Measurements from ENCODE around the gene RABGAP1. TPM values are rescaled to one million over a fixed set of nuclear protein-coding genes. Genes with fewer than 3 reads are reported as not detected.
A peak's percentile ranks its signal among the peaks of the same experiment; 100 is the strongest.

RABGAP1 gene
- total RNA-seq, 1 experiment from 2014 or later, result 32.1 TPM

DNA sequence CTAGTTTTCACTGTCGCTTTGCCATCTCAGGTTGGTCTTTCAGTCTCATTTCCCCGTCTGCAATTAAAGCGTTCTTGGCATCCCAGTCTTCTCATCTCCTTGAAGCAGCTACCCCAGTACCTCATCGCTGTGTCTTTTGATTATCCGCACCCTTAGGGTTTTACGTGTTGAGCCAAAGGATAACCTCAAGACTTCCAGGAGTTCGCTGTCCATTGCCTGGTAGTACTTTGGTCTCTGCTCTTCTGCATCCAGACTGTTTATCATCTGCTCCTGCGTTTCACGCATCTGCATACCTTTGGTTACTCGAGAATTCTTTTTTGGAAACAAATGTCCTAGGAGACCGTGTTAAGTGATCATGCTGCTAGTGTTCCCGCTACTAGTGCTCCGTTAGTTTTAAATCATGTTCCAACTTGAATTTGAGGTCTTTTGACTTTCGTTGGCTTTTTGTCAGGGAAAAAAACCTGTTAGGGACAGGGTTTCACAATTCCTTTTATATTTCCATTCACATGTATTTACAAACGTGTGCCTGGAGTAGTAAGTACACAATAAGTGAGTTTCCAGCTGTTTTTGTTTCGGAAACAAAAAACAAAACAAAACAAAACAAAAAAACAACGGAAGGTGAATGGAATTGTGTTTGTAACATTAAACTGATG, 888 bp downstream of the RABGAP1 start:
- no peak for DNase-seq (ENCODE audit: low spot score)
- in situ Hi-C loops (cut with HindIII; ENCODE audit: low sequenced_read_pairs), result no loop called here

DNA sequence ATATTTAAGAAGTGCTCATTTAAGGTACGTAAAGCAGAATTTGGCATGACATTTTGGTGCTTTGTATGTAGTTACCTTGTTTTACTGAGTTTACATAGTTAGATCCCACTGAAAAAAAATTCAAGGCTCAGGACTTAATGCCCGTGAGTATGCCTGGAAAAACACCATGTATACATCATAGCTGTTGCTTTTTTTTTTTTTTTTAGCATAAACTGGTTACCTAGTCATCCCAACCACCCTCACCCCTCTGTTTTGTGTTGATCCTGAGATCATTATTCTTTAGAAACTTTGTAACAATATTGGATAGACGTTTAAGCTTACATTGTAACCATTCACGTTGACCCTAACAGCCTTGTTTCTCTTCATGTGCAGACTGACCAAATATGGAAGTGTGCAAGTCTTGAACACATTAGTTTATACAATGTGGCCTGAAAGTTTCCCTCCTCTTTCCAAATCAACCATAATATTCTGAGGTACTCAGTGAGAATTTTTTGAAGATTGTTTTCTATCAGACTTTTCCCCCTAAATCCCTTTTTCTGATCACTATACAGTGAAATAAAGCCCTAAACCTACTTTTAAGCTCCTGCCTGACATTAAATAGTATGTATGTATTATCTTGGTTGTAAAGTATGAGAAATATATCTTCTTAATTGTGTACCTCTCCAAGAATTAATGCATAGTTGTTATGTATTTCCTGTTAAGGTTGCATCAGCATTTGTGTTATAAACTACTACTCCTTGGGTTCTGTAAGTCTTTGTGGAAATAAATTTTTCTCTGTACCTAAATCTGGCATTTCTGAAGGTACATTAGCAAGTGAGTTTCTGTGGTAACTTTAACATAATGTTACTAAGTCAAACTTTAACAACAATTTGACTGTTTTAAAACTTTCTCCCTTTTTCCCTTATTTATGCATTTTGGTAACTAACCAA, 4.4 kb downstream of the RABGAP1 start:
- in situ Hi-C loops (cut with HindIII; ENCODE audit: low sequenced_read_pairs), result no loop called here
- DNase-seq (ENCODE audit: low spot score), result no peak

DNA sequence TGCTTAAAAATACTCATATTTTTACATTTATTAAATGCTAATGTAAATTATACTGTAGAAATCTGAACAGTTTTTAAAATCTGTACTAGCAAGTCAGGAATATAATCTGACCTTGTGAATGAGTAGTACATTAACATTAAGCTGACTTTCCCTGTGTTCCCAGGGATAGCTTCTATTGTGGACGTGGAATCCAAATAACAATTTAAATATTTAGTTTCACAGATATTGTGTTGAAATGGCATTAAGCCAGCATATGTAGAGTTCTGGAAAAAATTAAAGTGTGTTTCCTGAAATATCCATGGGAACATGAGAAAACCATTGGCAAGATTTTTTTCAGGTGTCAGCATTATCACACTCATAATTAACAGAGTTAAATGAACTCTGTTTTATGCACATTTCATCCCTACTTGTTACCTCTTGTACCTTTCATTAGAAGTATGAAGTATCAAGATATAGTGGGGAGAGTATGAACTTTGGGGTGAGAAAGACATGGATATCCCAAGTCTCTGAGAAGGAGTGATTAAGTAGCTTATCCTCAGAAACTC, 5.7 kb downstream of the RABGAP1 start:
- DNase-seq (ENCODE audit: low spot score), result no peak
- in situ Hi-C loops (cut with HindIII; ENCODE audit: low sequenced_read_pairs), result no loop called here

DNA sequence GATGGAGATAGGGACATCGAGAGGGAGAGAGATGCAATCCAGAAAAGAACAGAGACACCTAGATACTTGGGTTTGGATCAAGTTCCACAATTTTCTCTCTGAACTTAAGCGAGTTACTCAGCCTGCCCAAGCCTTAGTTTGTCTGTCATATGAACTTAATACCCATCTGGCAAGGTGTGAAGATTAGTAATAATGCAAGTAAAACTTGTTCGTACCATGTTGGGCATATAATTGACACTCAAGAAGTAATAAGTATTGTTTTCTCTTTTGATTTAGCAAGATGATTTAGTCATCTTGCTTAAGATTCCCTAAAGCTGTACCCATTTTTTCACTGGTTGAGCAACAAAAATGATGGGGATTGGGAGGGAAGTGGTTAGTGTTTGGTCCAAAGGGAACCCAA, 7.5 kb downstream of the RABGAP1 start:
- DNase-seq (ENCODE audit: low spot score), result no peak
- in situ Hi-C loops (cut with HindIII; ENCODE audit: low sequenced_read_pairs), result no loop called here

DNA sequence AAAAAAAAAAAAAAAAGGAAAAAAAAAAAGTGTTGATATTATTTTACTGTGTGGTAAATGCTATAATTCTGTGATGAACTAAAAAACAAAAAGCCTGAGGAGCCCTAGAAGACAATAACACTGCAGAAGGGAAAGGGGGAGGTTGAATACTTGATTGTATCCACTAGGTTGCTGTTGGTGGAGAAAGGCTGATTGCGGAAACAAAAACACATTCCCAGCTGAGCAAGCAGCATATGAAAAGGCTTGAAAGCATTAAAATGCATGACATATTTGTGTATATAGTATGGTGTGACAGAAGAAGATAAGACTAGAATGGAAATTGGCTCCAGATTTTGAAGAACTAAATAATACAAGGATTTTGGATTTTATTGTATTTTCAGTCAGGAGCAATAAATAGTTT, 8.9 kb downstream of the RABGAP1 start:
- DNase-seq (ENCODE audit: low spot score), result no peak
- in situ Hi-C loops (cut with HindIII; ENCODE audit: low sequenced_read_pairs), result no loop called here

DNA sequence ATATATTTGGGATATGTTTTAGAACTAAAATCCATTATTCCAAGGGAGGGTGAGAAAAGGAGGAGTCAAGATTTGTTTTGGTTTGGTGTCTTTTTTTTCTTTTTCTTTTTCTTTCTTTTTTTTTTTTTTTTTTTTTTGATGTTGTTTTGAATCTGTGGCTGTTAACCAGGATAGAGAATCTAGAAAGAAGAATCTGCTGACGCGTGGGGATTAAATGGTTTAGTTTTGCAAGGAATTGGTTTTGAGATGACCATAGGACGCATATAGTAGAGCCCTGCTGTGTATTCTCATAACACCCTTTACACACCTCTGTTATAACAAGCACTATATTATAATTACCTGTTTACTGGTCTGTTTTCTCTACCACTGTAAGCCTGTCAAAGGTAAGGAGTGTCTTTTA, 9.4 kb downstream of the RABGAP1 start:
- in situ Hi-C loops (cut with HindIII; ENCODE audit: low sequenced_read_pairs), result no loop called here

DNA sequence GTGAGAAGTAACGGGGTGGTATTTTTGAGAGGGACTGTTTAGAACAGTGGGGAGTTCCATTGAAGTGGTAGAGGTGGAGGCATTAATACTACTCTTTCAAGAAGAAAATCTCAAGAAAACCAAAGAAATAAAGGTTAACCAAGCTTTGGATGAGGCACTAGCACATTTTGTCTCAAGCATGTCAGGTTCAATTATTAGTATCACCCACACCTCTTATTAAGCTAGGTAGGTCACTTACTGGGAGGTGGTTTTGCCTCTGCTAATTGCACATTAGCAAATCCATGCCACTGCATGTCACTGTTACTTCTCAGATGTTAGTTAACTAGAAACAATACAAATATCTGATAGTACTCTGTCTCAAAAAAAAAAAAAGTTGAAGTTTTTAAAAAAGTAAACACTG, 10.2 kb downstream of the RABGAP1 start:
- no peak for DNase-seq (ENCODE audit: low spot score)
- in situ Hi-C loops (cut with HindIII; ENCODE audit: low sequenced_read_pairs), result no loop called here

More for the DNA sequence above, 9.4 kb downstream of the RABGAP1 start:
- no peak for DNase-seq (ENCODE audit: low spot score)

DNA sequence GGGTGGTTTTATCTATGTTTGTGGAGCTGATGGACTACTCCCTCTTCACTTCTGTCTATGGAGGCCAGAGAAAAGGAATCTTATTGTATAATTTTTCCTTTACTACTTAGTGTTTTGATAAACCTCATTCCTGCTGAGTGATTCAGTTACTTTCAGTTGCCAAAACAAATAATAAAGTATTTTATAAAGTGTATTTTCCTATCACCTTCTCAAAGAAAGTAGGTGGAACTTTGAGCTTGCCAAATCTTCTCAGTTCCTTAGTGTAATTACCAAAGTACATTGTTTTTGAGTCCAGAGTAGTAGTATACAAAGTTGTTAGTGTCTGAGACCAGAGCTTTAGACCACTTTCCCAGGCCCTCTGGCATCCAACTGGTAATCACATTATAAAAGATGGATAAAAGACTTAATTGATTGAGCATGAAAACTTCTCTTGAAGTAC, 13.5 kb downstream of the RABGAP1 start:
- in situ Hi-C loops (cut with HindIII; ENCODE audit: low sequenced_read_pairs), result no loop called here
- DNase-seq (ENCODE audit: low spot score), result no peak

DNA sequence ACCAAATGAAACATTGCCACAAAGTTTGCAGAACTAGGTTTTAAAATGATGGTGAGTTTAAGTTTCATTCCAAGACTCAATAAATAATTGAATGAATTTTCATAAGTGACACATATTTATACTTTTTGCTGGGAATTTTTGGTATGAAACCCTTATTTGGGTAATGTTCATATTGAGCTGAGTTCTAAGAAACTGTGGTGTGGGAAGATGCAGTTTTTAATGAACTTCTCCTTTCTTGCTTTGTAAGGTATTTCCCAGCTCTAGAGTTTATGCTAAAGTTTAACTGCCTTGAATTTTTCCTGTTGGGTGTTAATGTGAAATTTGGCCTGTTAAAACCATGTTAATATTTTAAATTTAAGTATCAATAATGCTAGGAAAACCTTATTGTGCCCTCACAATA, 15.1 kb downstream of the RABGAP1 start:
- DNase-seq (ENCODE audit: low spot score), result no peak
- in situ Hi-C loops (cut with HindIII; ENCODE audit: low sequenced_read_pairs), result no loop called here

DNA sequence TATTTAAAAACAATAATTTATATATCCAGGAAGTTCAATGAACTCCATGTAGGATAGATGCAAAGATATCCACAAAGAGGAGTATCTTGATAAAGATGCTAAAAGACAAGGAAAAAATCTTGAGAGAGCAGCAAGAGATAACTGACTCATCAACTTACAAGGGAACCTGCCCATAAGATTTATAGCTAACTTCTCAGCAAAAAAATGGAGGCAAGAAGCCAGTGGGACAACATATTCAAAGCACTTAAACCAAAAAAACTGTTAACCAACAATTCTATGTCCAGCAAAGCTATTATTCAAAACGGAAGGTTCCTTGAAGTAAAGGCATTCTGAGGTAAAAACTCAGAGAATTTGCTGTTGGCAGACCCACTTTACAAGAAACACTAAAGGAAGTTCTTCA, 20.3 kb downstream of the RABGAP1 start:
- in situ Hi-C loops (cut with HindIII; ENCODE audit: low sequenced_read_pairs), result no loop called here
- DNase-seq (ENCODE audit: low spot score), result no peak

DNA sequence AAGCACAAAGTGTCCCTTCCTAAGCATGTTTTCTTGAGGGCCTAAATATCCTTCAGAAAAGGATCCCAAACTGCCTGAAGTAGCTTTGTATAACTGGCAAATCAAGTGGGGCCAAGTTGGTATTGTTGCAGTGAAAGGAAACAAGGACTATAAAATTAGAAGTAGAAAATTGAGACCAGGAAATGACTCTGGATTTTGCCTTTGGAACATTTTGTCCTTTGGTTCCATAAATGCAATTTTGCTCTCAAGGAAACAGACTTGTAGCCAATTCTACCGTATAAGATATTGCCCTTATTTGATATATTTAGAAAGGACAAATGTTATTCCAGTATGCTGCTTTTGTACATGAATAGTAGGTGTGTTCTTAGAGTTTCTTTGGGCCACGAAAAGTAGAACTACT, 34.4 kb downstream of the RABGAP1 start:
- in situ Hi-C loops (cut with HindIII; ENCODE audit: low sequenced_read_pairs), result no loop called here
- no peak for DNase-seq (ENCODE audit: low spot score)

DNA sequence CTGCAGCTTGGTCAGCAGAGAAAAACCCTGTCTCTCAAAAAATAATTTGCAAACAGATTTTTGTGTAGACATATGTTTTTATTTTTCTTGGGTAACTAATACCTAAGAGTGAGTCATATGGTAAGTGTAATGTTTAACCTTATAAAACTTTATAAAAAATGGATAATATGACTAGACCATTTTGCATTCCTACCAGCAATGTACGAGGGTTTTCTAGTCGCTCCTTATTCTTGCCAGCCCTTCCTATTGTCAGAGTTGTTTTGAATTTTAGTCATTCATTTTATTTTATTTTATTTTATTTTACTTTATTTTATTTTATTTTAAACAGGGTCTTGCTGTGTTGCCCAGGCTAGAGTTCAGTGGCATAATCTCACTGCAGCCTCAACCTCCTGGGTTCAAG, 37.8 kb downstream of the RABGAP1 start:
- in situ Hi-C loops (cut with HindIII; ENCODE audit: low sequenced_read_pairs), result no loop called here
- no peak for DNase-seq (ENCODE audit: low spot score)

DNA sequence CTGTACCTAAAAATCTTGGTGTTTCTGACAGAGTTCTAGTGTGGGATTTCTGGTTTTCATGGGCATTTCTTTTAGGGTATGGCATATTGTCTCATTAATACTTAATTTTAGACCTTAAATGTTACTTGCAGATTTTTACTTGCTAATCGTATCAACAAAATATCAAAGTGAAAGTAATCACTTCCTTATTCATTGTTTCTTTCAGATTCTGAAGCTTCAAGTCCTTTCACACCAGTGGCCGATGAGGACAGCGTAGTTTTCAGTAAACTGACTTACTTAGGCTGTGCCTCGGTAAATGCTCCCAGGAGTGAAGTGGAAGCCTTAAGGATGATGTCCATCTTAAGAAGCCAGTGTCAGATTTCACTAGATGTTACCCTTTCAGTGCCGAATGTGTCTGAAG, 45.2 kb downstream of the RABGAP1 start:
- in situ Hi-C loops (cut with HindIII; ENCODE audit: low sequenced_read_pairs), result no loop called here
- DNase-seq (ENCODE audit: low spot score), result no peak

DNA sequence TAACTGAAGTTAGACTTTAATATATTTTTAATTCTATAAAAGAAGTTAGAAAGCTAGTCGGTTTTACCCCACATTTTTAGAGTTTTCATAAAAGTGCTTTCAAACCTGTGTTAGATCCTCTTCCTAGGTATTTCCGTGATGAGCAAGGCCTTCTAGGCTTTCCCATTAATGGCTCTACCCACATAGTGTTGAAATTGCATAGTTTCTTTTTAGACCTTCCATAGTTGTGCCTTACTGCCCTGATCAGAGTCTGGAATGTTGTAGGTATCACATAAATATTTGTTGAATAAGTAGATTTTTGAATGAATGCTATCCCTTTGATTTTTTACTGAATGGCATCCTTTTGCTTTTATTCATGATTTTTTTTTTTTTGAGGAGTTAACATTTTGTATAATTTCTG, 47.3 kb downstream of the RABGAP1 start:
- DNase-seq (ENCODE audit: low spot score), result no peak

DNA sequence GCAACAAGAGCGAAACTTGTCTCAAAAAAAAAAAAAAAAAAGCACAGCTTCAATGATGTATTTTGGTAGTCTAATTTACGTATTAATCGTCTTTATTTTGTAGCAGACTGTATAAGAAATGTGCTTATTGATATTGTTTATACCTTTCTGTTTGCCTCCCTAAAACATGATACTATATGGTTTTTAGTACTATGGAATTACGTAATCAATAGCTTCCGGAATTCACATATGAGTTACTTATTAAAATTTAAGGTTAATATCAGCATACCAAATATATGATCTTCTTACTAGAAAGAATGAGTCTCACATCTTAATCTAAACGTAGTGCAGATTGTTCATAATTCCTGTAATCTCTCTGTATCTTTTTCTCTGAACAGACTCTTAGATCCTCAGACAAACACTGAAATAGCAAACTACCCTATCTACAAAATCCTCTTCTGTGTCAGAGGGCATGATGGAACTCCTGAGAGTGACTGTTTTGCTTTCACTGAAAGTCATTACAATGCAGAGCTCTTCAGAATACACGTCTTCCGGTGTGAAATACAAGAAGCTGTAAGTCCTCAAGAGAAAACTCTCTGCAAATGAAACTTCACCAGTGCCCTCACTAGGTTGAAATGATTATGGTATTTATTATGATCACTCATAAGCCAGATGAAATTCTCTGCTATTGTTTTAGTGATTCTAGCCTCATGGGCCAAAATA, 48.3 kb downstream of the RABGAP1 start:
- in situ Hi-C loops (cut with HindIII; ENCODE audit: low sequenced_read_pairs), result no loop called here
- DNase-seq (ENCODE audit: low spot score), result no peak

More for the DNA sequence above, 47.3 kb downstream of the RABGAP1 start:
- in situ Hi-C loops (cut with HindIII; ENCODE audit: low sequenced_read_pairs), result no loop called here

DNA sequence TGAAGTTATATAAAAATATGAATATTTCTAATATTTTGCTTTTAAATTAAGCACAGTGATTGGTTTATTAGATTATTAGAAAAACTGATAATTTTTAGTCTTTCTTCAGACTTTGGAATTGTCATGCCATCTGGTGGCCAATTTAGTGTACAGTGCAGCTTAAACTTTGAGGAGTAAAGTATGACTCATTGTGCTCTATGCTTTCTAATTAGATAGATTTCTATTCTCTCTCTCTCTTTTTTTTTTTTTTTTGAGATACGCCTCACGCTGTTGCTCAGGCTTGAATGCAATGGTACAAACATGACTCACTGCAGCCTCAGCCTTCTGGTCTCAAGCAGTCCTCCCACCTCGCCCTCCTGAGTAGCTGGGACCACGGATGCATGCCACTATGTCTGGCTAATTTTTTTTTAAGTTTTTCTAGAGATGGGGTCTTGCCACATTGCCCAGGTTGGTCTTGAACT, 50.6 kb downstream of the RABGAP1 start:
- peak; percentile 24 for DNase-seq (ENCODE audit: low spot score)
- in situ Hi-C loops (cut with HindIII; ENCODE audit: low sequenced_read_pairs), result no loop called here

DNA sequence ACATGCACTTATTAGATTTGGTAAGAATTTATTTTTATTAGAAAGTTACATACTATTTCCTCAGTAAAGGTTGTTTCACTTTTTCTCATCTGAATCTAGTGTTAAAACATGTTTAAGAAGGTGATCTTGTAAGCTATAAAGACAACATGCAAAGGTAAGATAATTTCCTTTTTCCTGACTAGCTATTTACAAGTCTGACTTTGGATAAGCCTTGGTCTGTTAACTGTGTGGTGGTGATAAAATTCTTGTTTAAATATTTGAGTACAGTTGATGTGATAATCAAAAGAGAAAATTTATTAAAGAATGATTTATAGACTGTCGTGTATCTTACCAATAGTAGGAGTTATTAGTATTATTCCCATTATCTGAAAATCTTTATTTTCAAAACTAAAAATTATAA, 55.8 kb downstream of the RABGAP1 start:
- DNase-seq (ENCODE audit: low spot score), result no peak
- in situ Hi-C loops (cut with HindIII; ENCODE audit: low sequenced_read_pairs), result no loop called here

DNA sequence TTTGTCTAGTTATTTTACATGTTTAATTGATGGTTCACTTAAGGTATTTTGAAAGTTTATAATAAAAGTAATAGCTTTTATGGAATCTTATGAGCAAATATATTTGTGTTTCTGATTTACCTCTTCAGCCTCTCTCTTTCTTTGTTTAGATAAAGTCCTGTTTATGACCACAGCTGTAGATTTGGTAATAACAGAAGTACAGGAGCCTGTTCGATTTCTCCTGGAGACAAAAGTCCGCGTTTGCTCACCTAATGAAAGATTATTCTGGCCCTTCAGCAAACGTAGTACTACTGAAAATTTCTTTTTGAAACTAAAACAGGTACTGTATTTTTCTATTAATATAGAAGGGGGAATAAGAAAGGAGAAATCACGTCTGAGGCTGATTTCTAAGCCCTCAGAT, 57.6 kb downstream of the RABGAP1 start:
- in situ Hi-C loops (cut with HindIII; ENCODE audit: low sequenced_read_pairs), result no loop called here

DNA sequence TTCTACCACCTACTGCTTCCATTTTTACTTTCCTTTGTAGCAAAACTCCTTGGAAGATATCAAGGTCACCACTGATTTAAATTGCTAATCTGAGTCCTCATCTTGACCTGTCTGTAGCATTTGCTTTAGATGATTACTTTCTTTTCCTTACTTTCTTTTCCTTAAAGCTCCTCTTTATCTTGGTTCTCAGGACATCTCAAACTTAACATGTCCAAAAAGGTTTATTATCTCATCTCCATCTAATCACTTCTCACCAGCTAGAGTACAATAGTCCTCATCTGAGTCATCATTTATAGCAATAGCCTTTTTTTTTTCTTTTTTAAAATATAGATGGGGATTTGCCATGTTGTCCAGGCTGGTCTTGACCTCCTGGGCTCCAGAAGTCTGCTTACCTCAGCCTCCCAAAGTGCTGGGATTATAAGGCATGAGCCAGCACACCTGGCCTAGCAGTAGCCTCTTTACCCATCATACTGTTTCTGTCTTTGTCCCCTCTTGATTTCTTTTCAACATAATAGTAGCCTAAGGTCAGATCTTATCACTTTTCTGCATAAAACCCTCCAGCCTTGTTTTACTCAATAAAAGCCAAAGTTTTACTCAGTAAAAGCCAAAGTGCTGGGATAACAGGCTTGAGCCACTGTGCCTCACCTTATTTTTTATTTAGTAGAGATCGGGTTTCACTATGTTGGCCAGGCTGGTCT, 59.7 kb downstream of the RABGAP1 start:
- DNase-seq (ENCODE audit: low spot score), result no peak
- in situ Hi-C loops (cut with HindIII; ENCODE audit: low sequenced_read_pairs), result no loop called here

More for the DNA sequence above, 57.6 kb downstream of the RABGAP1 start:
- no peak for DNase-seq (ENCODE audit: low spot score)
